ENCODE data around the gene CDC20.

The CDC20 gene

DNA sequence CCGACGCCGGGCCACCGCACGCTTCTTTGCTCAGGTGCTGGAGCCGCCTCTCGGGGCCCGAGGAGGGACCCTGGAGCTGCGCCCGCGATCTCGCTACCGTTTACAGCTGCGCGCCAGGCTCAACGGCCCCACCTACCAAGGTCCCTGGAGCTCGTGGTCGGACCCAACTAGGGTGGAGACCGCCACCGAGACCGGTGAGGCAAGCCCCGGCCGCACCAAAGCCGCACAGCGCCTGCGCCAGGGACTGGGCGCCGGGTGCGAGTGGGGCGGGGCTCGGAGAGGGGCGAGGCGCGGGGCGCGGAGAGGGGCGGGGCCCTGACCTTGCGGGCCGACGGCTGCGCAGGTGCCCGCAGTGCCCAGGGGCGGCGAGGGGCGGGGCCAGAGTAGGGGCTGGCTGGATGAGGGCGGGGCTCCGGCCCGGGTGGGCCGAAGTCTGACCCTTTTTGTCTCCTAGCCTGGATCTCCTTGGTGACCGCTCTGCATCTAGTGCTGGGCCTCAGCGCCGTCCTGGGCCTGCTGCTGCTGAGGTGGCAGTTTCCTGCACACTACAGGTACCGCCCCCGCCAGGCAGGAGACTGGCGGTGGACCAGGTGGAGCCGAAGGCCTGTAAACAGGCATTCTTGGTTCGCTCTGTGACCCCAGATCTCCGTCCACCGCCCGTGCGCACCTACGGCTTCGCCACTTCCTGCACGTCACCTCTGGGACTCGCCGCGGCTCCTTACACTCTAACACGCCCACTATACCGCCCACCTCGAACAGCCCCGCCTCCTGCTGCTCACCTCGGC, 9.8 kb upstream of the CDC20 start:
- no peak overlapping the region for H3K4me2 ChIP-seq (ENCODE audit: low read depth, low read length, poor library complexity, severe bottlenecking)
- H3K4me1 ChIP-seq (ENCODE audit: insufficient read depth, low read length, poor library complexity, severe bottlenecking) = no peaks in the 10 kb centered on the region
- no peak overlapping the region for H3K9ac ChIP-seq (ENCODE audit: low read depth, low read length, poor library complexity, severe bottlenecking)
- H3K79me2 ChIP-seq (ENCODE audit: insufficient read depth, low read length) = no peaks in the 10 kb centered on the region
- H3K36me3 ChIP-seq (ENCODE audit: insufficient read depth, low read length) = no peaks in the 10 kb centered on the region
- no peaks in the 10 kb centered on the region for H3F3A ChIP-seq (ENCODE audit: low read depth)
- TF ChIP-seq EZH2phosphoT487 (IDR thresholded peaks at IDR 0.05; ENCODE audit: borderline replicate concordance) = no peak
- no peak for TF ChIP-seq CTCF (conservative IDR thresholded peaks at IDR 0.05; ENCODE audit: low read length)
- no peaks in the 10 kb centered on the region for H3K27me3 ChIP-seq (ENCODE audit: insufficient read depth, low read length, poor library complexity, severe bottlenecking)
- H3K9me3 ChIP-seq (ENCODE audit: insufficient read depth, low read depth, low read length) = no peaks in the 10 kb centered on the region
- no peak overlapping the region for H2AFZ ChIP-seq (ENCODE audit: low read length)
- H3K4me3 ChIP-seq (ENCODE audit: low read length, poor library complexity, severe bottlenecking) = no peak overlapping the region
- H3K9me2 ChIP-seq (replicated peaks; ENCODE audit: low read depth, low read length) = no peaks in the 10 kb centered on the region
- H4K20me1 ChIP-seq (ENCODE audit: insufficient read depth, low read length, poor library complexity, severe bottlenecking) = no peaks in the 10 kb centered on the region

- Histone ChIP-seq H3K4me2 (ENCODE audit: low read depth, low read length, poor library complexity, severe bottlenecking) (no peak overlapping the region), H3K4me3 (ENCODE audit: low read length, poor library complexity, severe bottlenecking) (no peak overlapping the region), H3K27me3 (ENCODE audit: insufficient read depth, low read length, poor library complexity, severe bottlenecking) (no peaks in the 10 kb centered on the region), H3K36me3 (ENCODE audit: insufficient read depth, low read length) (no peaks in the 10 kb centered on the region), H3K9me2 (replicated peaks; ENCODE audit: low read depth, low read length) (no peaks in the 10 kb centered on the region), H3K79me2 (ENCODE audit: insufficient read depth, low read length) (no peaks in the 10 kb centered on the region), H3F3A (ENCODE audit: low read depth) (no peaks in the 10 kb centered on the region), H3K9ac (ENCODE audit: low read depth, low read length, poor library complexity, severe bottlenecking) (no peak overlapping the region), H3K4me1 (ENCODE audit: insufficient read depth, low read length, poor library complexity, severe bottlenecking) (no peaks in the 10 kb centered on the region), H2AFZ (ENCODE audit: low read length) (no peak overlapping the region), H4K20me1 (ENCODE audit: insufficient read depth, low read length, poor library complexity, severe bottlenecking) (no peaks in the 10 kb centered on the region), H3K9me3 (ENCODE audit: insufficient read depth, low read depth, low read length) (no peaks in the 10 kb centered on the region)
- TF ChIP-seq CTCF (conservative IDR thresholded peaks at IDR 0.05; ENCODE audit: low read length) (no peak), EZH2phosphoT487 (IDR thresholded peaks at IDR 0.05; ENCODE audit: borderline replicate concordance) (no peak)
Measured at GRCh38 chr1:43349594-43350306, 9.0 kb upstream of the CDC20 start.

GRCh38 chr1:43350976-43351375, 7.8 kb upstream of the CDC20 start:
- no peaks in the 10 kb centered on the region for H3K27me3 ChIP-seq (ENCODE audit: insufficient read depth, low read length, poor library complexity, severe bottlenecking)
- H3K4me3 ChIP-seq (ENCODE audit: low read length, poor library complexity, severe bottlenecking) = no peak overlapping the region
- H2AFZ ChIP-seq (ENCODE audit: low read length) = no peak overlapping the region
- H3K9ac ChIP-seq (ENCODE audit: low read depth, low read length, poor library complexity, severe bottlenecking) = no peak overlapping the region
- H3K4me2 ChIP-seq (ENCODE audit: low read depth, low read length, poor library complexity, severe bottlenecking) = no peak overlapping the region
- H3F3A ChIP-seq (ENCODE audit: low read depth) = no peaks in the 10 kb centered on the region
- H3K4me1 ChIP-seq (ENCODE audit: insufficient read depth, low read length, poor library complexity, severe bottlenecking) = no peaks in the 10 kb centered on the region
- no peaks in the 10 kb centered on the region for H3K9me3 ChIP-seq (ENCODE audit: insufficient read depth, low read depth, low read length)
- TF ChIP-seq CTCF (conservative IDR thresholded peaks at IDR 0.05; ENCODE audit: low read length) (no peak), EZH2phosphoT487 (IDR thresholded peaks at IDR 0.05; ENCODE audit: borderline replicate concordance) (no peak)
- H3K36me3 ChIP-seq (ENCODE audit: insufficient read depth, low read length) = no peaks in the 10 kb centered on the region
- H3K79me2 ChIP-seq (ENCODE audit: insufficient read depth, low read length) = no peaks in the 10 kb centered on the region
- no peaks in the 10 kb centered on the region for H4K20me1 ChIP-seq (ENCODE audit: insufficient read depth, low read length, poor library complexity, severe bottlenecking)
- no peaks in the 10 kb centered on the region for H3K9me2 ChIP-seq (replicated peaks; ENCODE audit: low read depth, low read length)
